ENCODE results near the gene POLR3F.
"Not testable (repeated sequence)": the region's sequence is repeated elsewhere in the genome, so short reads cannot be mapped to it uniquely, and the experiment has no call there.

Gene POLR3F, protein sequence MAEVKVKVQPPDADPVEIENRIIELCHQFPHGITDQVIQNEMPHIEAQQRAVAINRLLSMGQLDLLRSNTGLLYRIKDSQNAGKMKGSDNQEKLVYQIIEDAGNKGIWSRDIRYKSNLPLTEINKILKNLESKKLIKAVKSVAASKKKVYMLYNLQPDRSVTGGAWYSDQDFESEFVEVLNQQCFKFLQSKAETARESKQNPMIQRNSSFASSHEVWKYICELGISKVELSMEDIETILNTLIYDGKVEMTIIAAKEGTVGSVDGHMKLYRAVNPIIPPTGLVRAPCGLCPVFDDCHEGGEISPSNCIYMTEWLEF

DNA sequence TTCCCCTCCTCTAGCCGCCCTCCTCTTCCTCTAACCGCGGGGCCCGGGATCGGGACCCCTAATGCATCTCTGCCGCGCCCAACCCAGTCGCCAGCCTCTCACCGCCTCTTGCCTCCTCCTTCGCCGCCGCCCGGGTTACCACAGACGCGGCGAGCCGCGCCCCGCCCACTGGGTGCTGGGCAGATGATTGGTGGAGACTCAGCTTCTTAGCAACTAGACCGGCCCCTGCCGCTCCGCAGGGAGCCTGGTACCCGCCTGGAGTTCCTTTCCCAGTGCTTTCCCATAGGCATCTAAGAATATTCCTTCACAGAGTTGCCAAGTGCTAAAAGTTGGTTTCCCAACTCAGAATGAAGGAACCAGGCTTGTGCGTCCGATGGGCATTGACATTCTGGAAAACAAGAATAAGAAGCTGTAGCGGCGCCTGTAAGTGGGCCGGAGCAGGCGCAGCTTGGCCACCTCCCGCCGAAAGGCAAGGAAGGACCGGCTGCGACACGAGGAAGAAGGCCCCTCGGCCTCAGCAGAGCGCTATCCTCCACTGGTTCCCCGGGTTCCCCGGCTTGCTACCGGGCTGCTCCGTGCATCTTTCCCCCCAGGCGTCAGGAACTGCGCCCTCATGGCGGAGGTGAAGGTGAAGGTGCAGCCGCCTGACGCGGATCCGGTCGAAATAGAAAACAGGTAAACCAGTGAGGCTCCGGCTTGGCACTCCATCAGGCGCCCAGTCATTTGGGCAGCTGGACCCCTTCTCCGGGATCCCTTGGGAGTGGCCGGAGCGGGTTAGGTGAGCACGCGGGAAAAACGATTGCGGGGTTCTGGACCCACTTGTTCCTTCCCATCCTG, at the start of gene POLR3F, which contains the start of gene DZANK1:
Gene POLR3F, plus strand, starts transcription at position 497 of the 837 bp plus-strand sequence. Its CDS starts 117 bp downstream, at position 614.
Gene DZANK1, minus strand, starts transcription at position 137 of the 837 bp plus-strand sequence. CDS start 1,672 bp downstream, outside the sequence.
- peak; percentile 96 for DNase-seq

GRCh38 chr20:18421608-18422007, 45.6 kb upstream of the POLR3F start:
- DNase-seq = no peak

- DNase-seq = no peak
Observed at GRCh38 chr20:18427214-18427613, 40.0 kb upstream of the POLR3F start.

DNA sequence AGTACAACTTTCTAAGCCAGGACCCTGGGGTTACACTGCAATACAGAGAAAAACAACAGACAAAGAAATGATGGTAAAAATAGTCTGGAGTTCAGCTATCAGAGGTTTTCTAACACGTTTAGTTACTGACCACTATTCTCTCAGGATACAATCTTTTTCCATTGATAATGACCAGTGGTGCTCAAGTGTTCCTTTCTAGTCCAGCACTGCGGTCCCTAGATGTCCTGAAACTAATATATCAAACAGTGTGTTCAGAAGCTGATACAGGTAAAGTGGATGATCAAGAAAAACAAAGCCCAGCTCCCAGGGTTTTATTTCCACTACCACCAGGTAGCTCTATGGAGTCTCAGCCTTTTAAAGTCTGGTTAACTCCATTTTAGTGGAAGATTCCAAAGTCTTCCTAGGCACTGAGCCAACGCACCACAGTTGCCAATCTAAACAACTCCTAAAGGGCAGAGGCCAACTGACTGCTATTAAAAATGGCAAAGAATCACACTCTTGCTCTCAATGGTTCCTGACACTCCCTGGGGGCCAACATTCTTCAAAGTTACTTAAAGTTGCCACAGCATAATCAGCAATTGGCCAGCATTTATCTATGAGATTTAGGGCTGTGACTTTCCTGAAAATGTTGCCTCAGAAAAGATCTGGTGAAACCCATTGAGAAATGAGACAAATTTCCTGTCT, 38.6 kb upstream of the POLR3F start:
- no peak for DNase-seq

- DNase-seq = no peak
Observed at GRCh38 chr20:18430172-18430826, 36.9 kb upstream of the POLR3F start.

DNA sequence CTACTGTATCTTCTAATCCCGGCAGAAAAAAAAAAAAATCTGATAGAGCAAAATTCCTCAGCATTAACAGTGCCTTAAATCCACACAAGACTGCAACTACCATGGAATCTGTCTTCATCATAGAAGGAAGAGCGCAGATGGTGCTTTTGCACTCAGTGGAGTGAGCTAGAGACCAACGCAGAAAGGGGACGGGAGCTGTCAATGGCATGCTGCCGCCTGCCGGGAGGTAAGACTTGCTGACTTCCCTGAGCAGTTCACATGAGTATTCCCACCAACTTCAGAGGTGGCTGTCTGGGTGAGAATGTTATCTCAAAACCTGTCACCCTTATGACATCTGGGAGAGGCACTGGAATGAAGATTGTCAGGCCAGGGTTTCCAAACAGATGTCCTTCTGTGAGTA, 36.0 kb upstream of the POLR3F start:
- DNase-seq = no peak

- no peak for DNase-seq
Observed at GRCh38 chr20:18436847-18437246, 30.3 kb upstream of the POLR3F start.

GRCh38 chr20:18440403-18440802, 26.8 kb upstream of the POLR3F start:
- DNase-seq = no peak

- DNase-seq = no peak
Observed at GRCh38 chr20:18443886-18444285, 23.3 kb upstream of the POLR3F start.

DNA sequence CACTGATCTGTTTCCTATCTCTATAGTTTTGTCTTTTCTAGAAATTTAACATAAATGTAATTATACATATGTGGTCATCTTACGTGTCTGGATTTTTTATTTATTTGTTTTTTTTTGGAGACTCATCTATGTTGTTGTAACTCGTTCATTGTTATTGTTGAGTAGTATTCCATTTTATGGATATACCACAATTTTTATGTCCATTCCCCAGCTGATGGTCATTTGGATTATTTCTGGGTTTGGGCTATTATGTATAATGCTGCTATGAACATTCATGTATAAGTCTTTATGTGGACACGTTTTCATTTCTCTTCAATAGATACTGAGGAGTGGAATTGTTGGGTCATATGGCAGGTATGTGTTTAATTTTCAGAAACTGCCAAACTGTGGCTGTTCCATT, 10.6 kb upstream of the POLR3F start:
- DNase-seq = no peak

DNA sequence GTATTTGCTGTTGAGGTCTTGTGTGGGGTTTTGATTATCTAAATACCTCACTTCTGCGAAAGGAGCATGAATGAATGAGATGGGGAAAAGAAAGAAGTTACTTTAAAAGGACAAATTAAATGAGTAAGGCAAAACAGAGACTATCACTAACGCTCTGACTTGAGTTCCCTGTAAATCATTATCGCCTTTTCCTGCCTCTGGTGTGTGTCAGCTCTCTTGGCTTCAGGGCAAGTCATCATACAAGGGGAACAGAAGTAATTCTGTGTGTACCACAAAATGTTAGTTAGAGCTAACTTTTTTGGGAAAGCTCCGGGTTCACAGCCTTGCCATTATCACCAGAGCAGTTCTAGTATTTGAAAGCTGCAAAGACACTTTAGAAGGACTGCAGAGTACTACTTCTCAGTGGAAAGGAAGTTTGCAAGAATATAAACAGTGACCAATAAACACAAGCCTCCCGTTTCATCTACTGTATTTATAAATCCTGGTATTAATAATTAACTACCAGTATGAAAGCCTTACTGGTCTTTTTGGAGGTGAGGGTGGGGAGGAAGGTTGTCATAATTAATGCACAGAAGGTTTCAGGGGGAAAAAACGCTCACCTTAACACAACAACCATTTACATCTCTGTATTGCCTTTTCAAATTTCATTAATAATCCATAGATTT, 1.5 kb upstream of the POLR3F start:
- DNase-seq = no peak

DNA sequence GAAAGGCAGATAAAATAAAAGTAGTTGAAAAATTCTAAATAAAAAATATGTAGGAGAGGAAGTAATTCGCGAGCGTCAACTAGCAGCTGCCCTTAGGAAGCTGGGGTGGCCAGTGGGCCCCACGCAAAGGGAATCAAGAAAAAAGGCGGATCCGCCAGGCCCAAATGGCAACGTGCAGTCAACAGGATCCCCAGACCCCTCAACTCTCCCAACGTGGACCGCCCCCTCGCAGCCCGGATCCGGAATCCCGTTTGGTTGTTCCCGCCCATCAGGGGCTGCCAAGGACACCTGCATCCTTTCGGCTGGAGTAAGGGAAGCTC, 656 bp upstream of the POLR3F start:
- no peak for DNase-seq

DNA sequence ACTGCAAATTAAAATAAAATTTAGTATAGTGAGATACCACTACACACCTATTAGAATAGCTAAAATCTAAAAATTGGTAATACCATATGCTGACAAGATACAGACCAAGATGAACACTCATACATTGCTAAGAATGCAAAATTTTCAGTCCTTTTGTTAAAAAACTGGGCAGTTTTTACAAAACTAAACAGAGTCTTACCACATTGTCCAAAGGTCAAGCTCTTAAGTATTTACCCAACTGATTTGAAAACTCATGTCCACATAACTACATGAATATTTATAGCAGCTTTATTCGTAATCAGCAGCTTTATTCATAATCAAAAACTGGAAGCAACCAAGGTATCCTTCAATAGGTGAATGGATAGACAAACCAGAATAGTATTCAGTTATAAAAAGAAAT, 10.0 kb downstream of the POLR3F start:
- DNase-seq = no peak

DNA sequence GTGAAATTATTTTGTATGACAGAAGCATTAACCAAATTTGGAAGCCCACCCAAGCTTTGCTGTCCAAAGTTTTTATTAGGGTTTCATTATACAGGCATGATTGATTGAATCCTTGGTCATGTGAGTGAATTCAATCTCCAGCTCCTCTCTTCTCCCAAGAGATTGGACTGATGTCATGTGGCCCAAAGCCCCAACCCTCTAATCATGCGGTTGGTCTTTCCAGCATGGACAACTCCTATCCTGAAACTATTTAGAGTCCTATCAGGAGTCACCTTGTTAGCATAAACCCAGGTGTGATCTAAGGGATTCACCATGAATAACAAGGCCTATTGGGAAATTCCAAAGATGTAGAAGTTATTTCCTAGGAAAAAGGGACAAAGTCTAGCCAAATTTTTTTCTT, 10.6 kb downstream of the POLR3F start:
- DNase-seq = no peak

DNA sequence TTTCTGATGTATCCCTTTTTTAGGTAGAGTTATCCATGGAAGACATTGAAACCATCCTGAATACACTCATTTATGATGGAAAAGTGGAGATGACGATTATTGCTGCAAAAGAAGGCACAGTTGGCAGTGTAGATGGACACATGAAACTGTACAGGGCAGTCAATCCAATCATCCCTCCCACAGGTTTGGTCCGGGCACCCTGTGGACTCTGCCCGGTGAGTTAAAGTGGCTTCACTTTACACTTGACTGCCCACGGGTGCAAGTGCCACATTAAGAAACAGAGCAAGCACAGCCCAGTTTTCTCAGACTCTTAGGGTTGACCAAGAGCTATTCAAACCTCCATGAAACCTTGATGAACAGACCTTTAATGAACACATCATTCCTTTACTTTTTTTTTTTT, 14.4 kb downstream of the POLR3F start:
- DNase-seq = no peak

DNA sequence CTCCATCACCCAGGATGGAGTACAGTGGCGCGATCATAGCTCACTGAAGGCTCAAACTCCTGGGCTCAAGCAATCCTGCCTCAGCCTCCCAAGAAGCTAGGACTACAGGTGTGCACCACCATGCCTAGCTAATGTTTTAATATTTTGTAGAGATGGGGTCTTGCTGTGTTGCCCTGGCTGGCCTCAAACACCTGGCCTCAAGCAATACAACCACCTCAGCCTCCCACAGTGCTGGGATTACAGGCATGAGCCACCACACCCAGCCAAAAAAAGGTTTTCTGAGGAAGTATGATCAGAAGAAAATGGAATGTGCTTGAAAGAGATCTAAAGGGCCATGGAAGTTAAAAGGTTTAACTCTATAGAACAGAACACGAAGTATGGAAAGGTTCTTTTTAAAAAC, 21.1 kb downstream of the POLR3F start:
- no peak for DNase-seq

GRCh38 chr20:18496042-18496441, 28.9 kb downstream of the POLR3F start:
- no peak for DNase-seq

- peak; percentile 84 to 88 for DNase-seq
Observed at GRCh38 chr20:18496740-18497592, 29.8 kb downstream of the POLR3F start, which contains the start of gene RBBP9. Gene RBBP9, minus strand, starts transcription at chr20:18497225. Its CDS starts 58 bp downstream, at chr20:18497167.

- no peak for DNase-seq
Observed at GRCh38 chr20:18497603-18498002, 30.4 kb downstream of the POLR3F start.

DNA sequence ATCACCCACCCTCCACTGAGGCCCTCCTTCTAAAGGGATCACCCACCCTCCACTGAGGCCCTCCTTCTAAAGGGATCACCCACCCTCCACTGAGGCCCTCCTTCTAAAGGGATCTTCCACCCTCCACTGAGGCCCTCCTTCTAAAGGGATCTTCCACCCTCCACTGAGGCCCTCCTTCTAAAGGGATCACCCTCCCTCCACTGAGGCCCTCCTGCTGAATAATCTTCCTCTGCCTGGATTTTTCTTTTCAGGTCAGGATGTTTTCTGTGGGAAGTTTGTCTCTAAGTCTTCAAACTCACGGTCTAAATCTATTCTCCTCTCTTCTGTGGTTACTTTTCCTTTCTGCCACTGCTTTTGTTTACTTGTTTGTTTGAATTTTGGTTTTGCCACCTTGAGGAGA, 34.5 kb downstream of the POLR3F start:
- not testable (repeated sequence) for DNase-seq

DNA sequence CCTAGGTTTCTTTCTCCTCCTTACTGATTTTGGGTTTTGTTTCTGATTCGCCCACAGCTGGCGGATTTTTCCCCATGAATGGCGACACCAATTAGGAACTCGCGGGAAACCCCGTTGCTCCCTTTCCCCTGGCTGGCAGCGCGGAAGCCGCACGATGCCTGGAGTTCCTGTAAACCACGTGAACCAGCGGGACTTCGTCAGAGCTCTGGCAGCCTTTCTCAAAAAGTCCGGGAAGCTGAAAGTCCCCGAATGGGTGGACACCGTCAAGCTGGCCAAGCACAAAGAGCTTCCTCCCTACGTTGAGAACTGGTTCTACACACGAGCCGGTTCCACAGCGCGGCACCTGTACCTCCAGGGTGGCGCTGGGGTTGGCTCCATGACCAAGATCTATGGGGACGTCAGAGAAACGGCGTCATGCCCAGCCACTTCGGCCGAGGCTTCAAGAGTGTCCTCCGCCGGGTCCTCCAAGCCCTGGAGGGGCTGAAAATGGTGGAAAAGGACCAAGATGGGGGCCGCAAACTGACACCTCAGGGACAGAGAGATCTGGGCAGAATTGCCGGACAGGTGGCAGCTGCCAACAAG, 37.4 kb downstream of the POLR3F start:
- no peak for DNase-seq
